Measurements from ENCODE around the gene PLCB2.

Gene PLCB2

DNA sequence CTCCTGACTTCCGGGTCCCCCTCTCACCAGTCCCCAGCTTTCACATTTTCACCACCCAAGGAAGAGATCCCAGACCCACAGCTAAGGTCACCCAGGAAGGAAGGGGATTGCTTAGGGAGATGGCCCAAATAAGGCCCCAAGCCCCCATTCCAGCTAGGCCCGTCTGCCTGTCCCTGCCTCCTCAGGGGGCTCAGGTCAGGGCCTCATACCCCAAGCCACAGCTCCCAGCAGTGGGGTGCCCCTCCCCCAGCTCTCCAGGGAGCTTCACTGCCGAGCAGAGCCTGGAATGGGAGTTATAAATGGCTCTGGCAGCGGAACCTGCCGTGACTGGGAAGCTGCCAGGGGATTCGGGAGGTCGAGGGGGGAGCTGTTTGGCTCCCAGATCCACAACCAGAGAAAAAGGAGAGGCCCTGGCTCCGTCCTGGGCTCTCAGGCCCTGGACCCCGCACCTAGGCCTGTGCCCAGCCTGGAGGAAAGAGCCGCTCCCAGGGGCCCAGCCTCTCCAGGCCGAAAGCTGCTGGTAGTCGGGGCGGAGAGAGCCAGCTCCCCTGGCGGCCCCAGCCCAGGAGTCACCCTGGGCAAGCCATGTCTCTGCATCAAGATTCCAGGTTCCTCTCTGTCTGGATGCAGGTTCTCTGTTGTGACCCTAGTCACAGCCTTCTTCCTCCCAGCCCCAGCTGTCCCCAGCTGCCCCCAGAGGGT, 32.5 kb upstream of the PLCB2 start:
- FAIRE-seq = no peak

DNA sequence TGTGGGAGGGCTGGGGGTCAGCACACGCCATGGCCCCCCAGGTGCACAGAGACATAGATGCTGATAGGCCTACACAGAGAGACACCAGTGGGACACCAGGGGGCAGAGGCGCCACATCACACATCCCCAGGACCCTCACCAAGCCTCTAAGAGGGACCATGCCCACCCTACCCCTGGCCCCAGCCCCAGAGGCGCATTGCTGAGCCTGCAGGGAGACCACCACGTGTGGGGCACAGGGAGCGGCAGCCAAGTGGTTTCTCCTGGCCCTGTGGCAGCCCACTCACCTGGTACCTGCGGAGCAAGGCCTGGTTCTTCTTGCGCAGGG, 31.8 kb upstream of the PLCB2 start:
- no peak for FAIRE-seq

DNA sequence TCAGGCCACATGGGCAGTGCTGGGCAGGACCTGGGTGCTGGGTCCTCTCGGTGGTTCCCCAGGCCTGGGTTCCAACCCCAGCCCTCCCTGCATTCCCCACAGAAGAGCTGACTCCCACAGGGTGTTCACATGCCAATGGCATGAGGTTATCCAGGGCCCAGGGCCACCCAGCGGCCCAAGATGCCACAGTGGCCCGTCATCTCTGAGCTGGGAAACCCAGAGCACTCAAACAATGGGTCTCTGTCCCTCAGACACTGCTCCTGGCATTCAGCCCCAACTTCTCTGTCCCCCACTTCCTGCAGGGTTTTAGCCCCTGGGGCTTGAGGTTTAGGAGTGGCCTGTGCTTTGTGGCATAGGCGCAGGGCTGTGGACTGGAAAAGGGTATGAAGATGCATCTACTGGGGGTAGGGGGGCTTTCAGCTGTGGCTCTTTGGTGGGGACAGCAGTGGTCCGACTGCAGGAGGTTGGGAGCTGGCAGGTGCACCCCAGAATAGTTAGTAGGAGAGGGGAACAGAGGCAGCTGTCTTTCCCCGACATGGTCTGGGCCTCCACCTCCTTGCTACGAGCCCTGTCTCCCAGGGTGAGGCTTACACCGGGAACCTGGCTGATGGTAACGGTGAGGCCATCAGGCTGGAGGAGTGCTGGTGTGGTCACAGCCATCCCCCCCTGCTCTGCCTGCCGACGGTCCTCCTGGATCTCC, 31.3 kb upstream of the PLCB2 start:
- no peak for FAIRE-seq

DNA sequence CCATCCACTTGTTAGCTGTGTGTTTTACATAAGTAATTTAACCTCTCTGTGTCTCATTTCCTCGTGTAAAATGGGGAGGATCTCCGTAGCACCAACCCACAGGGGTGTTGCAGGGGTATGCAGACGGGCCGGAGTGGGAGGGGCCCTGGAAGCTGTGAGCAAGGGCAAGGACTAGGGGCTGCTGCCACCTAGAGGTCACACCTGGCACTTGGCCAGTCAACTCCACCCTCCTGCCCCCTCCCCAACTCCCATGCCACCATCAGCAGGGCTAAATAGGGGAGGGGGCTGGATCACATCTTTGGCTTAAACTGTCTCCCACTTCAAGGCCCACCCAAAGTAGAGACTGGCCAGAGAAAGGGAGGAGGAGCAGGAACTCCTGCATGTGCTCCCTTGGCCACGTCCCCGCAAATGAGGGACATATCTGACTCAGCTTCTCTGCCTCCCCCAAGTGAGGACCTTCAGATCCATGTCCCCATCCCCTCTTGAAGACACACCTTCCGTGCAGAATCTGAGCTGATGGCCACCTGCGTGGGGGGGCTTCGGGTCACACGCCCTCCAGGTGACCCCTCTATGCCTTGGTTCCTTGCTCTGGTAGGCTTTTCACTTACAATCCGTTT, 30.4 kb upstream of the PLCB2 start:
- no peak for FAIRE-seq

DNA sequence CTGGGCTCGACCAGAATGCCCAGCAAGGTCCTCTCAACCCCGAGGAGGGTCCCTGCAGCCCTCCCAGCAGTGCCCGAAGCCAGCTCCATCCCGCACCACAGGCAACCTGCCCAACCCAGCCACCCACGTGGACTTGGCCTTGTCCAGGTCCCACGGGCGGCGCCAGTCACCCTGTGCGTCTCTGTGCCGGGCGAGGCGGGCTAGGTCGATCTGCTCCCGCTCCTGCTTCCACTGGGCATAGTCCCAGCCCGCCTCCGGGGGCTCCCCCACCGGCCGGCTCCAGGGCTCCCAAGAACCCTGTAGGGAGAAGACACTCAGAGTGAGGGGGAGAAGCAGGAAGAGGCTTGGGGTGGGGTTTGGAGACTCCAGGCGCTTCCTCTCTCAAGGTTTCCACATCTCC, 29.9 kb upstream of the PLCB2 start:
- no peak for FAIRE-seq

DNA sequence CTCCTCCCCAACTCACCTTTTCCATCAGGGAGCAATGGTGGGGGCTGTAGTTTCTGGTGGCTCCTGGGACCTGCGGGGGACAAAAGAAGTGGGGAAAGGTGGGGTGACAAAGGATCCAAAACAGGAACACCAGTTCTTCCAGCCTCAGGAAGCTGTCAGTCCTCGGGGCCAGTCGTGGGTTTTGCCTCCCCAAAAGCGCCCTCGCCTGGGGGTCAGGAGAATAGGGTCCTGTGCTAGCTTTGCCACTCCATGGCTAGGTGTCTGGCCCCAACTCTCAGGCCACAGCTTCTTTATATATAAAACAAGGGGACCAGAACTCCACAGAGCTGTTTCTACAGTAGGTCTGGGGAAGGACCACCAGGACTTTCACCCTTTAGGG, 29.0 kb upstream of the PLCB2 start:
- FAIRE-seq = no peak

DNA sequence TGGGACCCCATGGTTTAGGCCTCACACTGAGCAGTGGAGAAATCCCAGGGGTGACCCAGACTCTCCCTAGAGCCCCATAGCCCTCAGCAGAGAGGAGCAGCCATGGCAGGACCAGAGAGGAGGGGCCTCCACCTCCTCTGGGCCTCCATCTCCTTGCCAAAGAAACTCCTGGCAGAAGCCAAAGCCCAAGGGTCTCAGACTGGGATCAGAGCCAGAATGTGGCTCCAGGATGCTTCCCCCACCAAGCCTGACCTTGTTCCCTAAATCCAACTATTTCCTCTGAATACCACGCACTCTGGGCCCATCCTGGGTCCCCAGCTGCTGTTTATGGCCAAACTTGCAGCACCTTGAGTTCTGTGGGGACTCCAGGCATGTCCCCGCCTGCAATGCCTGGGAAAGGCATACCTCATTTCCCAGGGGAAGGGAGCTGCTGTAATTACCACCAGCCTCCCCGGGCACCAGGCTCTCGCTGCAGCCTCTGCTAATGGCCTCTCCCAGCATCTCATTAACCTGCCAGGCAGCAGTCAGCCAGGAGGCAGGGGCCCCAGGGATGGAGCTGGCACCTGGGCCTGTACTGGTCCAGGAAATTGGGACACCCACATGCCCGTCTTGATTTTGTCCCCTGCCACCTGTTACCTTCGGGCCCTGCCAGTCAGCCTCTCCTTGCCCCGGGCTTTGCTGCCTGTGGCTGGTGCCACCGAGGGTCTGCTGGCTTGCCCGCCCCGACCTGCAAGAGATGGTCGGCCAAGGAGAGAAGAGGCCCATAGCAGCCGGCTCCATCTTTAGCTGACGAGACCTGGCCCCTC, 28.4 kb upstream of the PLCB2 start:
- FAIRE-seq = no peak

DNA sequence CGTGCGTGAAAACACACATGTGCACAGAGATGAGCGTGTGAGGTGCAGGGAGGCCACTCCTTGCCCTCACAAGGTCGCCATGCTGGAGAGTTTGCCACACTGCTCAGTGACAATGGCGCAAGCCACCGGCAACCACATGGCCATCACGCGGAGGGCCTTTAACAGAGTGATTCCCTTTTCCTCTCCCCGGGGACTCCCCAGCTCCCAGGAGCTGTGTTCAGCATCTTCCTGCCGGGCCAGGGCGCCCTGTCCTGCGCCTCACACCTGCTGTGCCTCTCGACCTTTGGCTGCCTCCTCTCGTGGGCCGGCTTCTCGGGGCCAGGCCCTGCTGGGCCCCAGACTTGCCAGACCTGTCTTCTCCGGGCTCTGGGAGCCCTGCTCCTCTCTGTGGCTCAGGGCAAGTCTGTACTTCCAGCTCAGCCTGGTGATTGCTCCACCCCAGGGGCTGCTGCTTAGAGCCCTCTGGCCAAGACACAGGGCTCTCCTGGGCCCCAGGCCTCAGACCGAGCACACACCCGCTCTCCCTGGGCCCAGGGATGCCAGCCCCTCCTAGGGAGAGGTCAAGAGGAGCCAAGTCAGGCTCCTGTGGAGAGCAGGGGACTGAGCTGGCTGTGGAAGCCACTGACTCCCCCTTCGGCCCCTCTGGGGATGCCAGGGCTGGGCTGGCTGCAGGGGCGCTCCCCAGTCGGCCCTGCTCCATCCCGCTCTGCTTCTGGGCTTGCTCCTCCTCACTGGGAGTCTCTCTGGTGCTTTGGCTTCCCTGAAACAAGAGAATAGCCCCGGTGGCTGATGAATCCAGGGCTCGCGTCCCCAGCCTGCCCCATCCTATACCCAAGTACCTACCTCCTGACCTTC, 27.4 kb upstream of the PLCB2 start:
- FAIRE-seq = no peak

DNA sequence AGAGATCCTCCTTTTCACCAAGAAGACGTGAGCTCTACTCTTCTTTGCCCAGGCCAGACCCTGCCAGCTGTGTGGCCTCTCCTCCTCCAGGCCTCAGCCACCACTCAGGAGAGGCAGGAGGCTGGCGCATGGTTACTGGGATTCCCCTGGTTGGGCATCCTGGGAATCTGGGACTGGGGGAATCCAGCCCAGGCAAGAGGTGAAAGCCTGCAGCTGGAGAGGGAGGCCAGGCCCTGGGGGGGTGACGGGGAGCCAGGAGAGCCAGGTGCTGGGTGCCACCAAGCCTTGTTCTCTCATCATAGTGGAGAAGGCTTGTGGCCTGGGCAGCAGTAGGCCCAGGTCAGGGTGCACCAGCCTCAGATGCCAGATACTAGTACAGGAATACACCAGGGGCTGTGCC, 26.8 kb upstream of the PLCB2 start:
- no peak for FAIRE-seq

DNA sequence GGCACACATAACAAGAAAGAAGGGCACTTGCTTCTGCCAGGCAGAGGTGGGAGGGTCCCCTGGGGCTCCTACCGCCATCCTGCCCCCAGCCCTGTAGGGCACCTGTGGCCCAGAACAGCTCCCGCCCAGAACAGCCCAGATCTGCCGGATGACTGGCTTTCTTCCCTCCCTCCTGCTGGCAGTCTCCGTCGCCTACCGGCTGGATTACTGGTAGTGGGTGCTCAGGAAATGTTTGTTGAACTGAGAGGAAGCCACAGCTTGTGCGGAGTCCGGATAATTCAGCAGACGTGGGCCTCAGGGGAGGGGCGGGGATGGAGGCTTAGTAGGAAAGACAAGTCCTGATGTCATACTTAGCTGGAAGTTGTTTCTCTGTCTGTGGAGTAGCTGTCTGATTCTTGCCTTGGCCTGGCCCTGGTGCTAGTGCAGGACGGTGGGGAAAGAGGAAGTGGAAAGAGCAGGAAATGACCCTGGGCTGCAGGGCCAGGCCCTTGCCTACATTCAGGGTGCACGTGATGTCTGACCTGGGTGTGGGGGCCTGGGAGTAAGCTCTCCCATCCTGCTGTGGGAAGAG, 26.3 kb upstream of the PLCB2 start:
- FAIRE-seq = no peak

DNA sequence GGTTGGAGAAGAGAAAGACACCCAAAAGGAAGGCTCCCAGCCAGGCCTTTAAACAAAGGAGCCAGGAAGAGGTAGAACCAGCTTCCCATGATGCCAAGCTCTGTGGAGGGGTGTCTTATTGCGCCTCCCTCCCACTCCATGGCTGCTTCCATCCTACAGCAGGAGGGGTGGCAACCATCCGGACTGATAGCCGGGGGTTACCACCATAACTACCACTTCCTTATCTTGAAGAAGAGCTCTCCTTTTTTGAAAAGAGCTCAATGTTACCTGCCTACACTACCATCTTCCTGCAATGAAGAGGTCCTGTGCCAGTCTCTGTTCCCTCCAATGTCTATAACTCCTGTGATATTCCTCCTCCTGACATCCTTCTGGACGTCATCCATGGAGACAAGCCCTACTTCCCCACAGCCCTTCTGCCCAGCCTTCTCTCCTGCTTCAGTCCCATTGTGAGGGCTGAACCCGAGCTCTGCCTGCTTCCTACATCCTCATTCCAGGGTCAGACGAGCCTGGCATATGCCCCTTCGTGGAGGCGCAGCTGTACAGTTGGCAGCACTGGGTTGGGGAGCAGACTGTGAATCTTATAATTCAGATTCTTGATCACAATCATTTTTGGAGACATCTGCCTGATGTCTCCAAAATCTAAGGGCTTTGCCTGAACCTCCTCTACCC, 24.5 kb upstream of the PLCB2 start:
- no peak for FAIRE-seq

DNA sequence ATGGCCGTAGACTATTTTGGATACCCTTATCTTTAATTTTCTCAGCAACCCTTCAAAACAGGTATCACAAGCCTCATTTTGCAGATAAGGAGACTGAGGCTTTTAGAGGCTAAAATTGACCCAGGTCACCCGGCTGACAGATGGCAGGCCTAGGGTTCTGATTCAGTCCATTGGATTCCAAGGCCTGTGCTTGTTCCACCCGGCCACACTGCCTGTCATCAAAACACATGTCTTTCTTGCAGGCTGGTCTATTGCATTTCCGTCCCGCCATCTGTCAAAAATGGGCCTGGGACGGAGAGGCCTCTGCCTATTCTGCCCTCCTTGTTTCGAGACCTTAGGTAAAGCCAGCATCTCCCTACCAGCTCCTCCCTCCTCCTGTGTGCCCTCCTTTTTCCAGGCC, 23.9 kb upstream of the PLCB2 start:
- no peak for FAIRE-seq

DNA sequence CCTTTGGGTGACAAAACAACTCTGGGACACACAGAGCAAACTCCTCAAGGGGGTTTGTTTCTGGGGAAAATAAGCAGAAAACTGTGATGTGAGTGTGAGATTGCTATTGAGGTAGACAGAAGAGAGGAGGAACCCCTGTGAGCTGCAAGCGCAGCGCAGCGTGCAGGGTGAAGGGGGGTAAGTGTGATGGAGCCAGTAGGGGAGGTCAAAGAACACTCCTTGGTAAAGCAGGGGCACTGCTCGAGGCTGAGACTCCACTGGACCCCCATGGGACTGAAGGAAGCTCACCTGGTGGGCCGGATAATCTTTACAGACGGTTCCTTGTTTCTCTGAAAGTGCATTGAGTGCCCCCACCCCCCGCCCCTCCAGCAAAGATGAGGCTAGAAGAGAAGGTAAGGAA, 23.3 kb upstream of the PLCB2 start:
- no peak for FAIRE-seq

DNA sequence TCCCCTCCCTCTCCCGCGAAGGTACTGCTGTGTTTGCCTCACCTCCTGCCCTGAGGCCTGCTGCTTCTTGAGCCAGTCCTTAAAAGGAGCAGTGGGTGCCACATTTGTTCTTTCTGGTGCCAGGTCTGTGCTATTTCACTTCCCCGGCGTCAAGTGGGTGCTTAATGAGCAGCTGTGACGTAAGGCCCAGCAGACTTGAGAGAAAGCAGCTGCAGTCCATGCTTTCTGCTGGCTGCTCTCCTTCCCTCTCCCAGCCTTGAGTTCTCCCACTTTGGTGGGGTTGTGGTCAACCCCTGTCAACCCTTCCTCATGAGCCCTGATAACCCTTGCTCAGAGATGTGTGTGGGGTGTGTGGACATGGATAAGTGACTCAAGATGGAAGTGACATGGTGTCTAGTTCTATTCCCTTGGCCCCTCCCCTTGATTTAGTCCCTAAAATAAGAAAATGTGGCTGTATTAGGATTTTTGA, 22.7 kb upstream of the PLCB2 start:
- no peak for FAIRE-seq

DNA sequence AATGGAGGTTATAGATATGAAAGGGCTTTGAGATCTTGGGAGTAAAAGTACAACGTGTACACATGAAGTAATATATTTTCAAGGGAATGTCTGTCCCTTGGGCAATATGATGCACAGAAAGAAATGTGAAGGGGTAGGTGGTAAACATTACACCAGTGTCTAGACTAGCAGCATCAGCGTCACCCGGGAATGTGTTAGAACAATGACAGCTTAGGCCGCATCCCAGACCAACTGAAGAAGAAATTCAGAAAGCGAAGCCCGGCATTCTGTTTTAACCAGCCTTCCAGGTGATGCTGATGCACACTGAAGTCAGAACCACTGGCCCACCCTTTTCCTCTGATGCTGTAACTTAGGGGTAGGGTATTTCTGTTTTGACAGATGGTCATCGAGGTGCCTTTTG, 22.1 kb upstream of the PLCB2 start:
- no peak for FAIRE-seq

DNA sequence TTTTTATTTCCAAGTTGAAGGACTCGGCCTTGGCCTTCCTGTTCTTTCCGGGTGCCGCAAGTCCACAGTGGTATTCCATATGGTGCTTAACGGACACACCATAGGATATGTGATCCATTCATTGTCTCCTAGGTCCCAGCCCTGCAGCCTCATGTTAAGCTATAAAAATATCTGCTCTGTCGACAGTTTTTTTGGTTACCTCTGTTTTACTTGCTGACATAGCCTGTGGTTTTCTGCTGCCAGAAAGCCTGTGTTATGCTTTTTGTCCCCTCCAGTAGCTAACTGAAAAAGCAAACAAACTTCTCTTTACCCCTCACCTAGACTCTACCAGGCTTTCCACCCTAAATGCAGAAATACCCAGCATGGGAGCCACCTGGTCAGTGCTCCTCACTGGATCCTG, 21.0 kb upstream of the PLCB2 start:
- no peak for FAIRE-seq

DNA sequence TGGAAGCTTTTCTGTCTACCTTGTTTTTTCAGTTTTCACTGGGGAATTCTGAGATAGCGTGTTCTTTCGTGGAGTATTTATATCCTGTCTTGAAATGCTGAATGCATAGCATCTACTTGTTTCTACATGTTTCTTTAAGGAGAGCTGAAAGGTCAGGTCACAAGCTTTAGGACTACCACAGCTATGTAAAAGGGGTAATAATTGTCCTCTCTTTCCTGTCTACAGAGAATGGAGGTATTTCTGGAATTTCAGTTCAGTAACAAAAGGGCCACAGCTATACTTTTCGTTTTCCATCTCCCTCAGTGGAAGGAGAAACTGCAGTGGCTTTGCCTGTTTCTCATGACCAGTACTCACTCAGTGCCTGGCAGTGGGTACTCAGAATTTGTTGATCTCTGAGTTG, 20.4 kb upstream of the PLCB2 start:
- no peak for FAIRE-seq

DNA sequence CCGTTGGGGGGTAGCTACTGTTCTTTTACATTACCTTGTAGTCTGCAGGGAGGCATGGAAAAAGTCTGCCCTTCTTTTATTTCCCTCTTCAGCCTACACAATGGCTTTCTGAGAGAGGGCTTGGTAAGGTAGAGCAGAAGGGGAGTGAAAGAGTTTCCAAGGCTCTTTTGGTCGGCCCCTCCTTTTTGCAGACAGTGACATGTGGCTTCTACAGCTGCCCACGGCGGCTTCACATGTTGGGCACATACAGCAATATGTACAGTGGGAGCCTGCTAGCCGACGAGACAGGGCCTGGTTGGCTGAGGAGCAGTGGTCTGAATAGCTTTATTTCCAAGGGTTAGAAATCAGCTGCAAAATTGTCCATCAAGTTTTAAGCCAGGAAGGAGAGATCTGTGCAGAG, 19.7 kb upstream of the PLCB2 start:
- FAIRE-seq = no peak

DNA sequence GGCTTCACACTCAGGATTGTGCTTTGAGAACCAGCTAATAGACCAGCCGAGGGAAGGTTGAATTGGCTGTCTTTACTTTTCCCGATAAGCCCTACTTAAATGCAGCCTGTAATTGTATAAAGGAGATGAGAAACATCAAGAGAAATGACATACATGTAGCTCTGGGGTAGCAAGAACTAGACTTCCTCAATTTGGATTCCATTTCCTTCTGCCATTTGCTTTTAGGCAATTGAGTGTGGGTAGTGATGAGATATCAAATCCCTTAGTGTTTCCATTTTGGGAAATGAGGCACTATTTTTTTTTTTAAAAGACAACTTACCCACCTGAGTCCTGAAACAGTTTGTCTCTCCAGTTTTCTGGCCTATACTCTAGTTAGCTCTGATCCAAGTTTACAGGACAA, 18.0 kb upstream of the PLCB2 start:
- no peak for FAIRE-seq

DNA sequence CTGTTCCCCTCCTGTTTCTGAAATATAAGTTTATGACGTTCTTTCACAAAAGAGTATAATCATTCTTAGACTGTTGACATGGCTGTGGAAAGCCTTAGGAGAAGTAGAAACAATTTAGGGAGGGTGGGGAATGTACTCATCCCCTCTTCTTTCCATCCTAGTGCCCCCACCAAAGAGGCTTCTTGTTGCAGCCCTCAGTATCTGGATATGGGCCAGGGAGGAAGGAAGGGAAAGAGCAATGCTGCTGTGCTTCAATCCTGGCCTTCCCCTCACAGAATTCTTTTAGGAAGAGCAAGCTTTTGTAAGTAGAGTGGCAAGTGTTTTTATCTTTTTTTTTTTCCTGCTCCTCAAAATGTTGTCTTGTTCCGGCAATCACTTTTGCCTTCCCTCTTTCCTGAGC, 17.5 kb upstream of the PLCB2 start:
- no peak for FAIRE-seq
